K562 (cell line): ENCODE measurements around the gene FAM186B. TPM values are rescaled to one million over a fixed set of nuclear protein-coding genes. Genes with fewer than 3 reads are reported as not detected.

Experiments
- ATAC-seq: fragments of 200-7000 bp; cut with Tn5 transposase; 3 replicates; pipeline ENCODE4 v1.9.1; 2020; ENCODE audit warnings: moderate library complexity
- BruUV-seq: library from RNA; stranded (reverse); fragments of 400-500 nt; replicated peaks from 2 replicates; lab custom pipeline; 2021; lab: Mats Ljungman, UMichigan
- CTCF ChIA-PET: fragments of 300-600 bp; formaldehyde crosslinking; extraction: SDS; loops from one replicate; lab custom pipeline; 2021; ENCODE audit warnings: low intra/inter-chr PET ratio; lab: Yijun Ruan, JAX
- POLR2A ChIA-PET: fragments of 300-600, 350-650 bp; sonication (Branson Sonifier 250); formaldehyde crosslinking; extraction: SDS; loops from one replicate; lab custom pipeline; 2021; ENCODE audit warnings: antibody characterized with exemption, inconsistent platforms; lab: Yijun Ruan, JAX
- DNase-seq, 4 experiments: peaks; one replicate each; pipeline versions ENCODE4 v3.0.0 to v3.0.0-alpha.2; 2011 to 2018; ENCODE audit warnings: low spot score in 3 of 4, mixed read lengths in 3 of 4; ENCODE audit errors: extremely low read depth in 1 of 4
- FAIRE-seq: peaks from 2 replicates; lab custom pipeline; 2011; peaks lifted over from hg19 to GRCh38; lab: Jason Lieb, UNC
- H2AFZ ChIP-seq: 2 replicates; pipeline ENCODE4 v1.6.0; 2011; ENCODE audit warnings: low read depth, low read length, control low read depth, inconsistent platforms
- H3K27ac ChIP-seq: fragments of 200-600 bp; 3 replicates; pipeline ENCODE4 v1.8.0; 2011; ENCODE audit warnings: low read depth, mild to moderate bottlenecking, control low read depth, inconsistent platforms, low read length, moderate library complexity, mixed read lengths; ENCODE audit errors: extremely low read depth
- H3K27me3 ChIP-seq, 2 experiments: fragments of 300-600 bp in 1 of 2; 2 replicates in 1 of 2; 3 replicates in 1 of 2; pipeline versions ENCODE4 v1.6.0 to v1.8.0; 2011; ENCODE audit warnings: inconsistent platforms in 2 of 2, low read length in 2 of 2, mild to moderate bottlenecking in 1 of 2, mixed read lengths in 1 of 2, moderate library complexity in 1 of 2; ENCODE audit not compliant: control insufficient read depth in 2 of 2, insufficient read depth in 2 of 2
- H3K36me3 ChIP-seq: fragments of 300-600 bp; 3 replicates; pipeline ENCODE4 v1.8.0; 2011; ENCODE audit warnings: mild to moderate bottlenecking, low read length, inconsistent platforms; ENCODE audit not compliant: control insufficient read depth, insufficient read depth
- H3K4me1 ChIP-seq, 2 experiments: fragments of 200-600 bp in 1 of 2; replicated peaks in 1 of 2; 2 replicates in 1 of 2; 3 replicates in 1 of 2; pipeline versions ENCODE4 v1.5.1 to v1.8.0; 2011; ENCODE audit warnings: inconsistent platforms in 2 of 2, low read length in 2 of 2, mild to moderate bottlenecking in 1 of 2, mixed read lengths in 1 of 2, moderate library complexity in 1 of 2; ENCODE audit not compliant: control insufficient read depth in 2 of 2, insufficient read depth in 2 of 2
- H3K4me2 ChIP-seq: 2 replicates; pipeline ENCODE4 v1.6.1; 2011; ENCODE audit warnings: low read length, control low read depth, inconsistent platforms, mixed read lengths; ENCODE audit not compliant: insufficient read depth
- H3K4me3 ChIP-seq: fragments of 200-600 bp; sonication (generic), shearing (Covaris generic); 2 replicates; pipeline ENCODE4 v1.5.1; 2016; ENCODE audit warnings: control low read depth, inconsistent platforms
- H3K79me2 ChIP-seq: fragments of 200-600 bp; 3 replicates; pipeline ENCODE4 v1.8.0; 2011; ENCODE audit warnings: low read length, inconsistent platforms; ENCODE audit not compliant: control insufficient read depth, insufficient read depth
- H3K9ac ChIP-seq, 2 experiments: 2 replicates each; pipeline versions ENCODE4 v1.6.0 to v1.6.1; 2011; ENCODE audit warnings: low read depth in 2 of 2, low read length in 2 of 2, control low read depth in 1 of 2, inconsistent platforms in 1 of 2, mild to moderate bottlenecking in 1 of 2, mixed read lengths in 1 of 2; ENCODE audit not compliant: insufficient read depth in 1 of 2
- H3K9me1 ChIP-seq: one replicate; pipeline ENCODE4 v1.6.0; 2011; ENCODE audit warnings: inconsistent platforms, mild to moderate bottlenecking, low read length, moderate library complexity; ENCODE audit not compliant: control insufficient read depth, insufficient read depth
- H3K9me3 ChIP-seq: replicated peaks from 2 replicates; pipeline ENCODE4 v1.5.1; 2011; ENCODE audit warnings: low read depth, low read length, inconsistent platforms; ENCODE audit not compliant: control insufficient read depth, insufficient read depth
- H4K20me1 ChIP-seq: replicated peaks from 2 replicates; pipeline ENCODE4 v1.6.1; 2011; ENCODE audit warnings: low read length, inconsistent platforms, mixed read lengths; ENCODE audit not compliant: control insufficient read depth, insufficient read depth
- BRF2 ChIP-seq: IDR thresholded peaks from 3 replicates; pipeline ENCODE4 v1.6.1; 2011; ENCODE audit warnings: borderline replicate concordance, mild to moderate bottlenecking; ENCODE audit not compliant: insufficient read length, insufficient read depth
- CSDE1 ChIP-seq, 2 experiments: fragments of 450-650 bp; IDR thresholded peaks; 2 replicates each; pipeline ENCODE4 v1.6.1; 2016; ENCODE audit warnings: mild to moderate bottlenecking in 1 of 2
- GTF2F1 ChIP-seq: IDR thresholded peaks from 2 replicates; pipeline ENCODE4 v1.6.1; 2011; ENCODE audit warnings: low read depth, low read length, improper control_type of control experiment
- HOXB6 ChIP-seq: fragments of 250-450 bp; sonication (Bioruptor Pico); IDR thresholded peaks from 2 replicates; pipeline ENCODE4 v1.5.1; 2022; ENCODE audit warnings: mild to moderate bottlenecking, borderline replicate concordance
- LCOR ChIP-seq: sonication (generic); formaldehyde crosslinking; IDR thresholded peaks from 2 replicates; pipeline ENCODE4 v1.8.0; 2022; ENCODE audit warnings: mild to moderate bottlenecking, missing genetic modification reagents
- MCM3 ChIP-seq: fragments of 450-650 bp; IDR thresholded peaks from 2 replicates; pipeline ENCODE4 v1.6.1; 2016
- POLR2B ChIP-seq: fragments of 450-650 bp; IDR thresholded peaks from 2 replicates; pipeline ENCODE4 v1.6.1; 2018; ENCODE audit warnings: low read depth; ENCODE audit not compliant: partially characterized antibody
- RAD51 ChIP-seq: fragments of 450-650 bp; IDR thresholded peaks from 2 replicates; pipeline ENCODE4 v1.7.1; 2016; ENCODE audit warnings: low read depth, mild to moderate bottlenecking, borderline replicate concordance
- SIRT6 ChIP-seq: IDR thresholded peaks from one replicate; pipeline ENCODE4 v1.6.1; 2012; ENCODE audit warnings: low read depth, mild to moderate bottlenecking, control low read depth, inconsistent platforms, low read length, moderate library complexity
- ZNF184 ChIP-seq: sonication (generic); formaldehyde crosslinking; IDR thresholded peaks from 2 replicates; pipeline ENCODE4 v1.5.0; 2020; ENCODE audit warnings: missing genetic modification reagents
- ZNF239 ChIP-seq: fragments of 250-450 bp; sonication (Bioruptor Pico); IDR thresholded peaks from 2 replicates; pipeline ENCODE4 v1.4.0; 2020; ENCODE audit warnings: mild to moderate bottlenecking
- WGBS: fragments of 100-300 bp; shearing (Covaris generic); methylation state at CpG from one replicate; pipeline ENCODE4 v1.1.6; 2016; ENCODE audit warnings: low coverage, mixed read lengths; ENCODE audit not compliant: insufficient coverage; ENCODE audit errors: missing lambda C conversion rate; 5-methylcytosine and 5-hydroxymethylcytosine counted together
- in situ Hi-C: fragments of 300-500 bp; cut with MboI; formaldehyde crosslinking; loops from 4 replicates; pipeline ENCODE4 v1.15.0; 2018; ENCODE audit warnings: inconsistent platforms, mixed read lengths
- intact Hi-C: fragments of 100-400 bp; cut with micrococcal nuclease; formaldehyde crosslinking; loops from 2 replicates; pipeline ENCODE4 v1.14.2; 2022
- polyA plus RNA-seq, 8 experiments: library from polyadenylated mRNA; depleted of rRNA in 4 of 8; stranded (reverse) in 5 of 8; unstranded in 3 of 8; fragments of >200 nt; fragmentation: Nextera tagmentation in 2 of 8; fragmentation: Illumina TruSeq in 1 of 8; extraction: Ambion mirVana in 2 of 8; extraction: Trizol in 1 of 8; gene quantifications; 2 replicates each; pipeline versions ENCODE4 v1.2.1 to v1.2.3, GENCODE V29; 2011 to 2014; ENCODE audit warnings: inconsistent platforms in 1 of 8, missing spikeins in 1 of 8
- total RNA-seq, 7 experiments: library from RNA; depleted of rRNA in 6 of 7; stranded (reverse); fragments of >200 nt in 6 of 7; fragmentation: Illumina TruSeq in 2 of 7; extraction: Trizol in 2 of 7; gene quantifications; 2 replicates each; pipeline versions ENCODE4 v1.2.1 to v1.2.3, GENCODE V29; 2011 to 2021; ENCODE audit warnings: low replicate concordance in 1 of 7
- TF ChIP-seq, protein P1 (sequence below): fragments of 250-450 bp; sonication (Bioruptor Pico); IDR thresholded peaks from 2 replicates; pipeline ENCODE4 v1.8.0; 2022; ENCODE audit warnings: moderate library complexity, mild to moderate bottlenecking, inconsistent platforms

Gene FAM186B
- total and polyA plus RNA-seq, 9 of the 15 experiments (the other 6 are each of a cell fraction or from before 2014, with no cell fraction given): 0.07 to 0.42 (median 0.15) TPM

DNA sequence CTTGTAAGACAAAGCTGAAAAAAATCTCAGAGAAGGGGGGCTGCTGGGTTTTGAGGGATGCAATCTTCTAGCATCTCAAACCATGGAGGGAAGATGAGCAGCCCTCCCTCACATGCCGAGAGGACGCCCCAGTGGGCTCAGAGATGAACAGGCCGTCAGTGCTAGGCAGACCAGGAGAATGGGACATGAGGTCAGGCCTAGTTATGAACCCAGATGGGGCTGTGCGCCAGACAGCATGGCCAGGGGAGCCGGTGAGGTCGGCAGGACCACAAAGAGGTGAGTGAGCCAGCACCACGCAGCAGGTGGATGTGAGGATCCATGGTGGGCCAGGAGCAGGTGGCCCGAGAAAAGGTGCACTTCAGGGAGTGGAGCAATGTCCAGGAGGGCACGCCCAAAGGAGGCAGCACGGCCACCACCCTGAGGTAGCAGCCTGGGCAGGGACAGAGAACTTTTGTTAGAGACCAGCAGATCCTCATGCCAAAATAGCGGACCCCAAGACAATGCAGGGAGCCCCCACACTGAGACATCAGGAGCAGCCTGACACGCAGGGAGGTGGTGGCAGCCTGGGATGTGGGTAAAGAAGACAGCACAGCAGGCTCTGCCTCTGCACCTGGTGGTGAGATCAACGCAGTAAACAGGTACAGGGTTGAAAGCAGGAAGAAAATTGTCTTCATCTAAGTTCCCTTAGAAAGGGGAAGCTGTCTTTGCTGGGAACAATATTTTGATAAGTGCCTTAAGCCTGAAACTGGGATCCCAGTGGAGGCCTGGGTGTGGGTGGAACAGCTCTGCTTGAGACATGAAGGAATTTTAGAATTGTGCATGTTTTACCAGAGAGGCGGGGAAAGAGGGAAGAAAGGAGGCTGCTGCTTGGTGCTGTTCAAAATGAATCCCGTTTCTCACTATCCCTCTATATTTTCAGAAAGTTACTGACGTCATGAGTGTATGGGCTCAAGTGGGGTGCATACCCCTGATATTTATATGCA lies 19.7 kb downstream of the FAM186B start (continued):
- TF ChIP-seq LCOR (CRISPR knock-in tag) (no peak), POLR2B (no peak), SIRT6 (no peak)

DNA sequence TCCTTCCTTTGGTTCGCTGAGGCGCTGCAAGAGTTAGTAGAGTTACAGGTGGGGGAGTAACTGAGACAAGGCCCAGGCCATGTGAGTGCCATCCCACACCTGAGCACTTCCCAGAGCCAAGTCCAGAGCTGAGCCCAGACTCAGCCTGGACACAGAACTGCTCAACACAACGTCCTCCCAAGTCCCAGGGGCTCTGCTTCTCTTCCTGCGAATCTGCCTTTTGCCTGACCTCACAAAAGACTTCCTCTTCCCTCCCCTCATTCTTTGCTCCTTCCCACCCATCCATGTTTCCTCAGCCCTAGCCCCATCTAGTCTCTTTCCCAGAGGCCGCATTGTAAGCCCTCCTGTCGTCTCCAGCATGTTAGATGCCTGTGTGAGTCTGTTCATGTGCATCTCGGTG lies 20.8 kb downstream of the FAM186B start:
- Histone ChIP-seq H3K9me1 (peaks cover 6% of the 10 kb centered on the region), H3K36me3 (peaks cover 40% of the 10 kb centered on the region; the same call in 2 of the 3 replicates), H3K27ac (no peak overlapping the region), H3K9ac (no peak overlapping the region), H3K4me2 (no peak overlapping the region), H3K4me1 (peaks cover 0 to 13% of the 10 kb centered on the region in 2 experiments; a peak in 3 of 5 replicates), H3K79me2 (peaks cover 4% of the 10 kb centered on the region; the same call in 2 of the 3 replicates), H3K4me3 (no peak overlapping the region), H3K27me3 (no peaks in the 10 kb centered on the region), H3K9me3 (no peaks in the 10 kb centered on the region), H2AFZ (no peak overlapping the region), H4K20me1 (peaks cover 16% of the 10 kb centered on the region; the same call in 1 of the 2 replicates)
- in situ Hi-C loops (no loop called here), intact Hi-C loops (no loop called here)
- BruUV-seq: no TSS peak
- CTCF ChIA-PET: no interaction called here
- no peak for ATAC-seq
- no peak for FAIRE-seq
- no peak for DNase-seq
- POLR2A ChIA-PET: no interaction called here
- WGBS: 80% methylated on average over 7 of the region's 7 CpGs
- TF ChIP-seq RAD51 (no peak), ZNF184 (no peak), BRF2 (no peak), CSDE1 (IDR thresholded peaks at IDR 0.05) (no peak), ZNF239 (CRISPR knock-in tag) (no peak), MCM3 (no peak), GTF2F1 (no peak), HOXB6 (CRISPR knock-in tag) (no peak)
- TF ChIP-seq, protein P1, sequence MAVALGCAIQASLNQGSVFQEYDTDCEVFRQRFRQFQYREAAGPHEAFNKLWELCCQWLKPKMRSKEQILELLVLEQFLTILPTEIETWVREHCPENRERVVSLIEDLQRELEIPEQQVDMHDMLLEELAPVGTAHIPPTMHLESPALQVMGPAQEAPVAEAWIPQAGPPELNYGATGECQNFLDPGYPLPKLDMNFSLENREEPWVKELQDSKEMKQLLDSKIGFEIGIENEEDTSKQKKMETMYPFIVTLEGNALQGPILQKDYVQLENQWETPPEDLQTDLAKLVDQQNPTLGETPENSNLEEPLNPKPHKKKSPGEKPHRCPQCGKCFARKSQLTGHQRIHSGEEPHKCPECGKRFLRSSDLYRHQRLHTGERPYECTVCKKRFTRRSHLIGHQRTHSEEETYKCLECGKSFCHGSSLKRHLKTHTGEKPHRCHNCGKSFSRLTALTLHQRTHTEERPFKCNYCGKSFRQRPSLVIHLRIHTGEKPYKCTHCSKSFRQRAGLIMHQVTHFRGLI: no peak
